CD4-positive, alpha-beta T cell treated with Interleukin-2 at 100 ng/mL for 4 hours (primary cell): ENCODE data around the gene EFCAB11.

Experiments used
- DNase-seq: peaks from one replicate; pipeline ENCODE4 v3.0.0-alpha.2; 2020; ENCODE audit warnings: low spot score

Gene EFCAB11

DNA sequence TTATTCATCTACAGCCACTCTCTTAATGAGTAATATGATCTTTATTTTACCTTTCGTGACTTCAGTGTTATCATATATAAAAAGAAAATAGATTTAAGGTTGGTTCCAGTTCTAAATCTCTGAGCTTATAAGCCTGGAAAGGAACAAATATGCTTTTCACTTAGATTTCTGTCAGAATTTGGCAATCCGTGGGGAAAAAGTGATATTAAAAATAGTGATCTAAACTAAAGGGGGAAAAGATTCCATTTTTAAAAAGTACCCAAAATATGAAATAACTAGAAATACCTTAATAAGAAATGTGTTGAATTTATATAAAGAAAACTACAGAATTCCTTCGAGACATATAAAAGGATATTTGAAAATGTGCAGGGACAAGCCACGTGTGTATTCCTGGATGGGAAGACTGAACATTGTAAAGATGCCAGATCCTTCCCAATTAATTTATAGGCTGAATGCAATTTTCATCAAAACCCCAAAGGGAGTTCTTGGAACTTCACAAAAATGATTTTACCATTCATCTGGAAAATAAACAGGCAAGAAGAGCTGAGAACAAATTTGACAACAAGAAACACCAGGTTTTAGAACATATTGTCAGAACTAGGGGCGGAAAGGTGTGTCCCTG lies 142.5 kb downstream of the EFCAB11 start:
- no peak for DNase-seq

DNA sequence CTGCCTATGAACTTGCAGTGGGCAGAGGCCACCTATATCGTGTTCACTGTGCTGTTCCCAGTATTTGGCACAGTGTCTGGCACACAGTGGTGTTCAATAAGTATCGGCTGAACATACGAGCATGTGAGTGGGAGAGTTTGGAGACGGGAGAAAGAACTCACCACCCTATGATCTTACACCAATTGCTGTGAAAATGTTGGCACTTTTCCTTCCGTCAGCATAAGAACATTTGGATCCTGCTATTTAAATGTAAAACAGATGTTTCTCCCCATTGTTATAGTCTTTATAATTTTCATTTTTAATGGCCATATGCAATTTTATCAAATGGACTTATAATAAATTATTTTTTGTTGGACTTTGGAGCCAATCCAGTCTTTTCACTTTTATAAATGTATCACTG lies 144.4 kb downstream of the EFCAB11 start:
- DNase-seq, result no peak

DNA sequence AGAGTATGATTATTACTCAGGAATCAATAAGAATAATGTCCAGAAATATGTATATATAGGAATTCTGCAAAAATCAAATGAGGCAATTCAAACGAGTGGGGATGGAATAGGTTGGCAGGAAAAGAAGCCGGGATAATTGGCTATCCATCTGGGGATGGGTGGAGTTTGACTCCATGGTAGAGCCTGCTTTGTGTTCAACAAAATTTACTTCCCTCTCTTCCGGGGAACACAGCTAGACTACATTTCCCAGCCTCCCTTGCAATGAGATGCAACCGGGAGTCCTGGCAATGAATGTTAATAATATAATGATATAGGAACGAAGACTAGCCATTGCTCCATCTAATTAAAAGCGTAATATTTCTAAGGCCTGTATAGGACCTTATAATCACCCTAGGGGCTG lies 146.6 kb downstream of the EFCAB11 start:
- DNase-seq, result no peak

DNA sequence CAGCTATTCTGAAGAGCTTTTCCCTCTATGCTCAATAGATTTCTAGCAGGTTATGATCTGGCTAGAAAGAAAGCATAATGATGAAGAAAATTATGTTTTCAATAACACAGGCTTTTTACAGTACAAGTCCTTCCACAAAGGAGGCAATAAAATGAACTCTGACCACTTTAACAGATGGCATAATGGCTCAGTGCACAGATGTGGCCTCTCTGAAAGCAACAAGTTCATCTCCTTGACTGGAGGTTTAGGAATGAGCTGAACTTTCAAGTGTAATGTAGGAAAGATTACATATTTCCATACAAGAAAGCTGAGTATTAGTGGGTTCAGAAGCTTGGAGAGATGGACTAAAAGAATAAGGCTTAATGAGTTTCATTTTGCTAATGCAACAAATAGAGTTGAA lies 147.4 kb downstream of the EFCAB11 start:
- DNase-seq, result no peak

DNA sequence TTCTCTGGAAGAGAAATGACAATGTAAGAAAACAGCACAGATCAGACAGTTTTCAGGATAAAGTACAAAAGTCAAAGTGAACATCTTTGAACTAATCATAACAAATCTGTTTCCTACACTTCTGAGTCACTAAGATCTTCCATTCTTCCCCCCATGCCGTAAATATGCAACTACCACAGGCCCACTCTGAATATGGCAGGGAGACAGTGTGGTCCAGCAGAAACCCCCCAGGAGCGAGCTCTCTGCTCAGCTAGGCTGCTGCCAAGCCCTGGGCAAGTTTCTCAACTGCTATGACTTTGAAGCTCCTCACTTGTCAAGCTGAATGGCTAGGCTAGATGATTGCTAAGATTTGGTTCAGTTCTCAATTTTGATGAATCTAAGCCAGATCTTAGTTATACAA lies 148.1 kb downstream of the EFCAB11 start:
- no peak for DNase-seq

DNA sequence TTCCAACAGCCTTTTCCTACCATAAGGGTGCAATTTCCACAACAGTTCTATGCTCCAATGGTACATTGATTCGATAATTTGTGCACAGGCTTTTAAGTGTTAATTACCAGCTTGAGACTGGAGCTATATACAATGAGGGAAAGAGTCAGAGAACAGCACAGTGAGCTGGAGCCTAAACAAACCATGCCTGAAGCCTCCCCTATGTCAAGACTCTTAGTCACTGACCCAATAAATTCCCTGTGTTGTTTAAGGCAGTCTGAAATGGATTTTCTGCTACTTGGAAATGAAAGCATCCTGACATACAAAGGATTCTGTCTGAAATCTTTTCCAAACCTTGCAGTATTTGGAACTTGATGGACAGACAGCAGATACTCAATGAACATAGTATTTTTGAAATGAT lies 149.0 kb downstream of the EFCAB11 start:
- no peak for DNase-seq

DNA sequence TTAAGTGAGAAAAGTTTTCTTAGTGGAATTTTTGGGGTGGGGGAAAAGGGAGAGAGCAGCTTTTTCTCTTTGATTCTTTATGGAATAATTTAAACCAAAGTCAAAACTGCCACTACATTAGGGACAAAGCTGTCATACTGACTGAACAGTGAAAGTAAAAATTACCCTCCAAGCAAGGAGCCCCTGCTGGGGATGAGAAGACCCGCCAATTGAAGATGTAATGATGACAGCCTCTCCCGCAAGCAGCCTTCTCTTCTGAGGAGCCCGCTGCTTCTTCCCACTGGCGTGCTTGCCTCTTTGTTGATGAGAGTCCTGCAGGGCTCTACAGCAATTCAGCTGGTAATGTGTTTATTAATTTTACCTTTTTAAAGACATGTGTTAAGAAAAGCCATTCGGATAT lies 151.0 kb downstream of the EFCAB11 start:
- DNase-seq, result no peak

DNA sequence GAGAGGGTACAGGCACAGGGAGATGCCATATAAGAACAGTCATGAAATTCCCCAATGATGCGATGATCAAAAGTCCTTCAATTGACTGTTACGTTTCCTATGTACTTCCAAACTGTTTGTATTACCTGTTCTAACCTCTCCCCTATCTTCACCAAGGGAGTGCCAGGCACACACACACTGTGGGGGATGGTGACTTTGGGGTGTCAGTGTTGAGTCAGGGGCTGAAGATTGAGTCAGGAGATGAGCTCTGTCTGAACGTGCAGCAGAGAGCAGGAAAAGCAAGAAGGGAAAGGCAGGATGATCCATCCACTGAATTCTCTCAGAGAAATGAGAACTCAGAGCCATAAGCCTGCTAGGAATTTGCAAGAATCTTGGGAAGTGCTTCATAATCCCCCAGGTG lies 153.4 kb downstream of the EFCAB11 start:
- no peak for DNase-seq

DNA sequence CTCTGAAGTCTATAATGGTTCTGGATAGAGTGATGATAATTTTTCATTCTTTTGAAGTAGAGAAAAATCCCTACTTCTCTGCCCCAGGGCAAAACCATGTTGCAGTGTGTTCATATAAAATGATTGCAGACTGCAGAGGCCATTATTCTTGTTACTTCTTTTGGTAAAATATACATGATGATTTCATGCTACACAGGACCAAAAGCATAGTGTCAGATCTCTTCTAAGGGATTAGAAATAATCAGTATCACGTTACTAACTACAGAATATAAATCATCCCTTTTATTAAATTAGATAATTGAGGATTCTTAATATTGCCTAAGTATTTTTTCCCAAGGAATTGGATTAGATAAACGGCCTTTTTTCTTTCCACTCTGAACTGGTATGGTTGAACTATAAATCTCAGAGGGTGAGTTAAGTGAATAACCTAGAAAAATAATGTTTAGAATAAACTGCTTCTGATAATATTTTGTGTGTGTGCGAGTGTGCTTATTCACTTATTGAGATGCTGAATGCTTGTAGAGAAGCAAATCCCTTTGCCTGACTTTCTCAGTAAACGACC lies 156.2 kb downstream of the EFCAB11 start:
- DNase-seq, result no peak

DNA sequence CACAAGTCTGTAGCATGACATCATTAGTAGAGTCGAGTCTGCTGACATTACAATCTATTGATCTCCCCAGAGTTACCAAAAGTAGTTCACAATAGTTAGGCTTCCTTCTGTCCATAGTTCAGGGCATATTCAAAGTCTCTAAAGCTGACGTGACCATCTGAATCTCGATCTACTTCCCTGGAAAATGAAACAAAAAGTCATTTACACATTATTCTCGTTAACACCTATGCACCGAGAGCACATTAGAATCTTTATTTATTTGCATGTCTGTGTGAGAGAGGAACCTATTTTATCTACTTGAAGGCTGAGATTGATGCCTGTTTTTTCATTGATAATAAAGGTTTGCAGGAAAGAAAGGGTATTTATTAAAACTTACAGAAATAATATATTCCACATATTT lies 157.4 kb downstream of the EFCAB11 start:
- DNase-seq, result no peak

DNA sequence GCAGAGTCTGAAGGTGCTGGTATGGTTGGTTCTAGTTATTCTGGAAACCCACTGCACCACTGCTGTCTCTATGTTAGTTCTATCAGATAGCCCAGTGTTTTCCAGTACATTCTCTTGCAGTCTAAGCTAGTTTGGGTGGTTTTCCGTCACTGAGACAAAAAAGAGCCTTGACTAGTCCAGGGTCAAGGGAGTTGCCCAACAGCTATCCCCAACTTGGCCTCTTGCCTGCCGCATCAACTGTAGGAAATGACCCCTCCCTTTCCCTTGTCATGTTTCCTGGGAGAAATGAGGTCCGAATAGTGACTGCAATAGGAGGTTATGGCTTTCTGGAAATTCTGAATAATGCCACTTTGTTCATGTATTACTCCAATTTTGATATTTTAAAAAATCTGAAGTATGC lies 160.4 kb downstream of the EFCAB11 start:
- no peak for DNase-seq

DNA sequence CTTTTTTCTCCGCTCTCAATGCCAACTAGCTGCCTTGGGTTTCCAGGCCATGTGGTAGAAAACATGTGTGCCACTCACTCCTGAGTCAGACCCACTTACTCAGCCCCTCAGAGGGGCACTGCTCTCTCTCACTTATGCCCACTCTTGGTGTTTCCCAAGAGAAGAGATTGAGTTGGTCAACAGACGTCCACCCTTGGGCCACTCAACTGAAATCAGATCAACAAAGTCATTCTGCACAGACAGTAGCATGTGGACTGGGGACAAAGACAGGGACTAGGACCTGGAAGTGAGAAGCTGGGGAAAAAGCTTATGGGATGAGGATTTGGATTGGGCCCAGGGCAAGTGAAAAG lies 161.2 kb downstream of the EFCAB11 start:
- no peak for DNase-seq

DNA sequence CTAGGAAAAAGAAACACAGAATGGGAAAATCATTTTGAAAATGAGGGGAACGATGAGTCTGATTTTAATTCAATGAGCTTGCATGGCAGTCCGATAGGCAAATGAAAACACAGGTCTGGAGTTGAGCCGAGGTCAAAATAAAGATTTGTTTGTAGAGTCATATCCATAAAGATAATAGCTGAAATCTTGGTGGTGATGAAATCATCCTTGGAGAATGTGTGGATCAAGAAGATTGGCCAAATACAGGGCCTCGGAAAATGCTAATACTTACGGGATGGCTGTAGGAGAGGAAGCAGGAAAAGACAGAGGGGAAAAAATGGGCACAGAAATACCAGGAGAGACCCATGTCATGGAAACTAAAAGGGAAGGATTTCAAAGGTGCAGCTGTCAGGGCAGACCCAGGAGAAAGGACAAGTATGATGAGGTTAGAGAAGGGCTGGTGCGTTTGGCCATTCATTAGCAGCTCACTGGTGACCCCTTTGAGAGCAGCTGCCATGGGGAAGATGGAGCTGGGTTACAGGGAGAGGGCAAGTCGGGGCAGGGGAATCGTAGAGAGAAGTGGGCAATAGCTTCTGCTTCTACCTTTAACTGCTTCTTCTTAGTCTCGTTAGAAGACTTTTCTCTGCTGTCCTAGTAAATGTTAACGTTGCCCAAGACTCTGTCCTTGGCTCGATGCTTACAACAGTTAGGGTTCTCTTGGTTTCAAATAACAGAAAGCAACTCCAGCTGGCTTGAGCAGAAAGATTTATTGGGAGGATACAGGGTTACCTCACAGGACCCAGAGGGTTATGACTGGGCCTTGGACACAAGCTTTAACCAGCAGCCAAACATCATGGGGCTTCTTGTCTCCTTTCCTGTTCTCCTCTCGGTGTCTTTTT lies 161.8 kb downstream of the EFCAB11 start:
- no peak for DNase-seq

DNA sequence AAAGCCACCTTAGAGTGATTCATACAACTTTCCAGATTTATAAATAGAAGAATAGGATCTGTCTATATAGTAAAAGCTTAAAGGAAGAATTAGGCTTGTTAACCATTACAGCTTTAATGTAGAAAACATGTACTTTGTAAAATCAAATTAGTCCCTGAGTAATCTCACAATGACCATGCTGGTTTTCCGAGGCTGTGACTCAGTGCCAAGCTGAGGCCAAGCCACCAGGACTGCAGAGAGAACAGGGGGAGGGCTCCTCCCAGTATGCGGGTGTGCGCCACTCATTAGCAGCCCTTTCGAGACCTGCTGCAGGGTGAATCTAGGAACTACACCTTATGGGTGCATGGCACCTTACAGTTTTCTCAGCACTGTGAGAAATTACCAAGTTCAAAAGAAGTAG lies 167.0 kb downstream of the EFCAB11 start:
- DNase-seq, result no peak

DNA sequence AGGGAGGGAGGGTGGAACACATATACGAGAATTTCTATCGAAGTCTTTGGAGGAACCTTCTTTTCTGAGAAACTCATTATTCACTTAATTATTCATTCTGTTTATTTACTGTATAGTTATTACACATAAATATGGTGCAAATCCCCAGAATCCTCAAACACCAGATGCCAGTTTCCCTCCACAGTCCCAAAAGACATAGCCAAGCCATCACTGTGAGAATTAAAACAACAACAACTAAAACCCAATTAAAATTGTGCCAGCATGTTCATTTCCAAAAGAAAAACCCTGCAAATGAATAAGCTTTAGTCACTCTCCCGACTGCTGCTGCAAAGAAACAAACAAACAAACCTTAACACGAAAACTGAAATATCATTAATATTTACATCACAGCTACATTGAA lies 173.5 kb downstream of the EFCAB11 start:
- no peak for DNase-seq

DNA sequence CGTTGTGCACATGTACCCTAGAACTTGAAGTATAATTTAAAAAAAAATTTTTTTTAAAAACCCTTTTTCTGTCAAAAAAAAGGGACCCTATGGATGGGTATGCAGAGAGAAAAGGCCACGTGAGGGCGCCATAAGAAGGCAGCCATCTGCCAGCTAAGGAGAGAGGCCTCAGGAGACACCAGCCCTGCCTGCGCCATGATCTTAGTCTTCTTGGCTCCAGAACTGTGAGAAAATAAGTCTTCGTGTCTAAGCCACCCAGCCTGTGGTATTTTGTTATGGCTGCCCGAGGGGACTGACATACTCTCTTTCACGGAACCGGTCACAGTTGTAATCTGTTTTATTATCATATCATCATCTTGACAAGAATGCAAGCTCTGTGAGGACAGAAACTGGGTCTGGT lies 174.8 kb downstream of the EFCAB11 start:
- DNase-seq, result no peak

DNA sequence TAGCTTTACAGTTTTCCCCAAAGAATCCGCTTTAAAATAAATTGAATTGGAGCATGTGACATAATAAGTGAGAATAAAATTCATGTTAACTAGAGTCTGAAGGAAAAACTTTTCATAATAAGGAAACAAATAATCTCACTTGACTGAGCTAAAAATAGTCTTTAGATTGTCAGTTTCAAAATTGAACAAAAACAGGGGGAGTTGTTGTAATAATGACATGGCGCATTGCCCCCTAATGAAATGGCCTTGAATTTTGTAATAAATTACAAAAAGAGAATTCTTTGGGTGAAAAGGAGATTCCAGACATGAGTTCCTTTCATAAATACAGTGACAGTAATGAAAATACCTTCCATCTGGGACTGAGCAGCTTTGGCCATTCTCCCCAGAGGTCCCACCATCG lies 178.6 kb downstream of the EFCAB11 start:
- no peak for DNase-seq

DNA sequence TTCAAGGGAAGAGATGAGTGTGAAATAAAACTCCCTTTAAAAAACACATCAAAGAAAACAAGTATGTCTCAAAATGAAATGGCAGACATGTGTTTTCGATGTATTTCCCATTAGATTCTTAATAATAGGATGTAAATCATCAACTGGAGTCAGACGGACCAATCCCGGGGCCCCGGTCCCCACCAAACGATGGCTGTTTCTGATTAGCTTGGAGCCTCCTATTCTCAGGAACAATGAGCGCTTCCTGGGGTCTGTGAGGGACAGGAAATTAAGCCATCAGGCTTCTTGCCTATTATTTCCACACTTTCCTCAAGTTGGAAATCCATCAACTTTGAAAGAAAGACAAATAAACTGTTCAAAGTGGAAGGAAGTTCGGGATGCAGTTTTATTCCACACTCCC lies 179.4 kb downstream of the EFCAB11 start:
- DNase-seq, result no peak

DNA sequence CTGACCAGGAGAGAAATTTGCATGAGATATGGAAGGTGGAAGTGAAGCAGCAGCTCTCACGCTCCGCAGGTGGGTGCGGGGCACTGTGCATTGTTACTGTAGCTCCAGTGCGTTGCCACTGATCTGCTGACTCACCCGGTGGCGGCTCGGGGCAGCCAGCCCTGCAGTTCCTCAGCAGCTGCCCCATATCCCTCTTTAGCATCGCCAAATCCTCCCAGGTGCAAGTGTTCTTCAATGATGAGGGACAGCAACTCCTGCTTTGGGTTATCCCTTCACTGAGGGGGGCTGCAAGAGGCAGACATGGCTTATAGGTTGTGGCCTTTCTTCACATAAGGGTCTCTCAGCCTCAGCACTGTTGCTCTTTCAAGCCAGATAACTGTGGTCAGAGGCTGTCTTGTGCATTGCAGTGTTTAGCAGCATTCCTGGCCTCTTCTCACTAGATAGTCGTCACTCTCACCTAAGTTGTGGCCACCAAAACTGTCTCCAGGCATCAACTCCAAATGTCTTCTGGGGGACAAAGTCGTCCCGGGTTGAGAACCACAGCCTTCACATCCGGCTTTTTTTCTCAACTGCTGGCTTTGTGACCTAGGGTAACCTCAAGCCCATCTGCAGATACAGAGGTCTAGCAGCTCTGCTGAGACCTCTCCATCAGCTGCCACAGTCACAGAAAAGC lies 180.8 kb downstream of the EFCAB11 start:
- peak; percentile 46 for DNase-seq

DNA sequence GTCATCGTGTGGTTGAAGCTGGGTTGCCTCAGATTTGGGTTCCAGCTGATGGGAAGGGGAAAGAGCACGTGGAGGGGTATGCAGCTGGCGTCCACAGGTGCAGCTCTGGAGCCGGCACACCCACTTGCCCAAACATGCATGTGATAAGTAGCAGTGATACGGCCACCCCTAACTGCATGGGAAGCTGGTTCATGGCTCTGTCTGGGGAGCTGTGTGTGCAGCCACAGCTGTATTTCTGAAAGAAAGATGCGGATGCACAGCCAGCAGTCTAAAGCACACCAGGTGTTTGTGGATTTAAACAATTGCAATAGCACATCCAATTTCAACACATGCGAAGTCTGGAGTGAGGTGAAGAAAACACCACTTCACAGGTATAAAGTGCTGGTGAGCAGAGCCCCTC lies 181.4 kb downstream of the EFCAB11 start:
- no peak for DNase-seq

DNA sequence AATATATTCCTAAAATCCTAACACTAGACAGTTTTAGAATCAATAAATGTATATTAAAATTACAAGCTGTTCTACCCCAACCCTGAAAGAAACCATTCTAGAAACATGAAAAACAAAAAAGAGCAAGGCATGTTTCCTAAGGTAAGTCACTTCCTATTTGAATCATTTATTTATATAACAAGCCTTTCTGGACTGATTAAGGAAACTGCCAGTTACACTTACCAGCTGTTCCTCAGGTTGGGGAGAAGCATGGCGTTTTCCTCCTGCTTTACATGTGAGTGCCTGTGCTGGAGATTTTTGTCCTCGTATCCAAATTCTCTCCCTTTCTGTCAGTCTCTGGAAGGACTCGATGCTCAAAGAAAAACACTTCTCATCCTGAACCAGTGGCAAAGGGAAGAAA lies 183.3 kb downstream of the EFCAB11 start:
- DNase-seq, result no peak

DNA sequence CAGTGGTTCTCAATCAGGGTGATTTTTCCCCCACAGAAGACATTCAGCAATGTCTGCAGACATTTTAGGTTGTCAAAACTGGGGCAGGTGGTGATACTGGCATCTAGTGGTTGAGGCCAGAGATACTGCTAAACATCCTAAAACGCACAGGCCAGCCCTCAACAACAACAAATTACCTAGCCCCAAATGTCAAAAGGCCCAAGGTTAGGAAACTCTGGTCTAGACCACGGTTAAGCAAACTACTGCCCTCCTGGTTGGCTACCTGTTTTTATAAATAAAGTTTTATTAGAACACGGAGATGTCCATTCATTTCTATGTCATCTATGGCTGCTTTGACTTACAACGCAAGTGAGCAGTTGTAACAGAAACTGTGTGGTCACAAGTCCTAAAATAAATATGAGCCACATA lies 186.7 kb downstream of the EFCAB11 start:
- peak; percentile 81 for DNase-seq

DNA sequence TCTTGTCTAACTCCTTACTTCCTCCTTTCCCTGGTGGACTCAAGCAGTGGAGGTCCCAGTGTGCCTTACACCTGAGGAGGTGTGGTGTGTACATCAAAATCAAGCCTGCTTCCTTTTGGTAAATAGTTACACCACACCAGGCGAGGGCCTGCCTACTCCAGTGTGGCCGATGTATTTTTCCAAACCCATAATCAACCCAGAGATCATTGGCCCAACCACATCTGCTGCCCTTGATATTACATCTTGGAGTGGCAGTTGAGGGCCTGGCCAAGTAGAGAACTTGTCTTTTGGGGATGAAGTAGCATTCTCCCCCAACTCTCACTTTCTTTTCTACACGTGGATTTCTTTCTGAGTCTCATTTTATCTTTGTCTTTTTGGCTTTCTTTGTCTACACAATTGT lies 187.4 kb downstream of the EFCAB11 start:
- no peak for DNase-seq
